Activated naive CD4-positive, alpha-beta T cell treated with anti-CD3 and anti-CD28 coated beads, Interleukin-2, amount 50 U/mL, for 72 hours (primary cell): ENCODE results near the gene NFKB1. TPM values are rescaled to one million over a fixed set of nuclear protein-coding genes. Genes with fewer than 3 reads are reported as not detected.

Source experiments
- ATAC-seq, 2 donors: fragments of 150-1000 bp; cut with Tn5 transposase; 2 replicates each; pipeline ENCODE4 v1.10.0; 2021; ENCODE audit warnings: mild to moderate bottlenecking in 2 of 2, moderate library complexity in 2 of 2
- DNase-seq, 2 donors: peaks; one replicate each; pipeline ENCODE4 v3.0.0; 2021 to 2022; ENCODE audit warnings: low spot score in 2 of 2
- H3K27ac Mint-ChIP-seq, 2 donors: one replicate each; pipeline ENCODE4 v1.8.0; 2022; ENCODE audit warnings: mild to moderate bottlenecking in 2 of 2, mixed read lengths in 2 of 2
- H3K36me3 Mint-ChIP-seq, 2 donors: one replicate each; pipeline ENCODE4 v1.8.0; 2022; ENCODE audit warnings: mixed read lengths in 2 of 2
- H3K9me3 Mint-ChIP-seq, 2 donors: one replicate each; pipeline ENCODE4 v1.8.0; 2022; ENCODE audit warnings: mixed read lengths in 2 of 2
- total RNA-seq, 2 donors: library from RNA; stranded (reverse); gene quantifications; one replicate each; pipeline ENCODE4 v1.2.3, GENCODE V29; 2022

The NFKB1 gene
- total RNA-seq, 2 donors from 2014 or later = 105 to 149 TPM

DNA sequence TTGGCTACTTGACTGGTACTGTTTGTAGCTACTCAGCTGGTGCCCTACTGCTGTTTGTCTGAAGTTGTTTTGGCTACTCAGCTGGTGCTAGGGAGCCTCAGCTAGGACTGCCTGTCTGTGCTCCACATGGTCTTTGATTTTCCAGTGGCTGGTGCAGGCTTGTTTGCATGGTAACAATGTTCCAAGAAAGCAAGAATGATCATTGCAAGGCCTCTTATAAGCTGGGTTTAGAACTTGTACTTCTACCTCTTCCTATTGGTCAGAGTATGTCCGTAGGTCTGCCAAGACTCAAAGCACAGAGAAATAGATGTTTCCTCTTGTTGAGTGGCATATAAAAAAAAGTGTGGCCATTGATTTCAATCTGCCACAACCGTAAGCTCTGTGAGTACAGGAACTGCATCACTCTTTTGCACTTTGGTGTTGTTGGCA lies 17.6 kb downstream of the NFKB1 start:
- peak overlapping the region; percentile 10 to 63 for H3K27ac Mint-ChIP-seq
- peaks cover 22 to 27% of the 10 kb centered on the region in 2 donors for H3K36me3 Mint-ChIP-seq
- ATAC-seq (peak; percentile 46 to 60), DNase-seq (no peak)
- peaks cover 0 to 4% of the 10 kb centered on the region in 2 donors for H3K9me3 Mint-ChIP-seq

DNA sequence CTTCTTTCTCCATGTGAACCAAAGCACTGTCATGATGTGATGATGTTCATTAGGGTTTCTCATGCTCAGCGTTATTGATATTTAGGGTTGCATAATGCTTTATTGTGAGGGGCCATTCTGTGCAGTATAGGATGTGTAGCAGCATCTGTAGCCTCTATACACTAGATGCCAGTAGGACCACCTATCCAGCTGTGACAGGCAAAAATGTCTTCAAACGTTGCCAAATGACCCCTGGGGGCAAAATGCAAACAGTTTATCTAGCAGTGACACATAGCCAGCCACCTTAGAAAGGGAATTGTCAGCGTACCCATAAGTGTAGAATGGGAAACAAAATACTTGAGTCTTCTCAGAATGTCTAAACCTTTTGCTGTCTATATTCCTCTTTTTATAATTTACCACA lies 18.8 kb downstream of the NFKB1 start:
- ATAC-seq (no peak), DNase-seq (no peak)
- Mint-ChIP-seq H3K27ac (peak overlapping the region in 1 of 2 donors; percentile 45), H3K36me3 (peaks cover 16 to 19% of the 10 kb centered on the region in 2 donors), H3K9me3 (peaks cover 0 to 4% of the 10 kb centered on the region in 2 donors)

DNA sequence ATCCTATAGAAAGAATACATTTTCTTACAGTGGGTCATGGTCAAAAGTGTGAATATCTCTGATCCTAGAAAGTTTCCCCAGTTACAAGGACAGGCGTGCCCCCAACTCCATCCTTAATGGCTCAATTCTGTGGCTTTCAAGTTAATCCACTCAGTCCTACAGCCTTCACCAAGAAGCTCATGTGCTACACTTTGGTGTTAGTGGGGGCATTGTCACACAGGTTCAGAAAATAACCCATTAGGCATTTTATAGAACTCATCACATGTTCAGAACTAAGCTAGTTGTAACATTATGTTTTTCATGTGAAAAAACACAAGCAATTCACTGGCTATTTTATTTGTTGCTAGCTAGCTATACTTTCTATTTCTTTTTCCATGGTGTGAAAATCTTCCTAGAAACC lies 20.4 kb downstream of the NFKB1 start:
- ATAC-seq (peak in 1 of 2 donors; percentile 15), DNase-seq (no peak)
- Mint-ChIP-seq H3K27ac (peak overlapping the region in 1 of 2 donors; percentile 81), H3K9me3 (no peaks in the 10 kb centered on the region), H3K36me3 (peaks cover 3 to 15% of the 10 kb centered on the region in 2 donors)

DNA sequence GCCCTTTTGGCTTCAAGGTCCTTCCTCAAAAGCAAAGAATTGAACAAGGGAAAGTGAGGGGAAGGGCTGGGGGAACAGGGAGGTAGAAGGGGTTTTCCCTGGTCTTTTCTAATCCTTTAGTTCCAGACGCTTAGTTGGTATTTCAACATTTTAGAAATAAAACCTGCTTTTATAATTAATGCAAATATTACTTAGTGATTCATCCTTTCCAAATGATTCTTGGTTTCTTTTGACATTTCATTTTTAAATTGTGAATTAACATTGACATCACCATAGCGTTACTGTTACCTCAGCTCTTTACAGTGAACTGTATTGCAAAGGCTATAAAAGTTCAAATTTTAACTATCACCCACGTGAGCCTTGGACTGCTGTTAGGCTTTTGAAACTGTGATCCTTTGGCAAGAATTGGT lies 20.9 kb downstream of the NFKB1 start:
- DNase-seq = no peak
- H3K27ac Mint-ChIP-seq = peak overlapping the region; percentile 34 to 81
- peak in 1 of 2 donors; percentile 73 for ATAC-seq
- H3K36me3 Mint-ChIP-seq = peaks cover 0 to 12% of the 10 kb centered on the region in 2 donors
- H3K9me3 Mint-ChIP-seq = no peaks in the 10 kb centered on the region

DNA sequence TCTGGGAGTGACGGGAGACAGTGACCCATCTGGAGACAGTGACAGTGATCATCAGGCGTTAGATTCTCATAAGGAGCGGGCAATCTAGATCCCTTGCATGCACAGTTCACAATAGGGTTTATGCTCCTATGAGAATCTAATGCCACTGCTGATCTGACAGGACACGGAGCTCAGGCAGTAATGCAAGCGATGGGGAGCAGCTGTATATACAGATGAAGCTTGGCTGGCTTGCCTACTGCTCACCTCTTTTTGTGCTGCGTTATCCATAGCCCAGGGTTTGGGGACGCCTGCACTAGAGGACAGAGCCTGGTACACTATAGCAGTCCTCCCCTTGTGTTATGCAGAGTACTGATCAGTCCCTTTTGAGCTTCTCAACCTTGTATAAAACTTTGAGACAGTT lies 23.5 kb downstream of the NFKB1 start:
- ATAC-seq (no peak), DNase-seq (no peak)
- Mint-ChIP-seq H3K9me3 (no peaks in the 10 kb centered on the region), H3K27ac (peak overlapping the region; percentile 66 to 83), H3K36me3 (peaks cover 4 to 18% of the 10 kb centered on the region in 2 donors)

DNA sequence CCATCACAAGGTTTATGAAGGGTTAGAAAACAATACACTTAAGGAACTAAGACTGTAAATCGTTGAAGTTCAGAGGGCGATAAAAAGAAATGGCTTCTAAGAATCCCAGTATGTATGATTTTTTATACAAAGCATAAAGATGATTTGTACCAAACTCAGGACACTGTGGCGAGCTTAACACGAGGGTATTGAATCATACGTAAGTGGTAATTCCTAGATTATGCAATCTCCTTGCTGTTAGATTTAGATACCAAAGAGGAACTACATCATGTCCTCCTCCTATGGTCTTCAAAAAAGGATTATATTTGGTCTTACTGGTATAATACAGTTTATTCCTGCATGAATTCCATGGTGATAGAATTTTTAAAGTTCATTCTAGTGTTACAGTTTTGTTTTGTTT lies 23.9 kb downstream of the NFKB1 start:
- ATAC-seq = peak in 1 of 2 donors; percentile 14
- Mint-ChIP-seq H3K9me3 (no peaks in the 10 kb centered on the region), H3K36me3 (peaks cover 4 to 22% of the 10 kb centered on the region in 2 donors), H3K27ac (peak overlapping the region; percentile 66 to 83)
- DNase-seq = no peak

DNA sequence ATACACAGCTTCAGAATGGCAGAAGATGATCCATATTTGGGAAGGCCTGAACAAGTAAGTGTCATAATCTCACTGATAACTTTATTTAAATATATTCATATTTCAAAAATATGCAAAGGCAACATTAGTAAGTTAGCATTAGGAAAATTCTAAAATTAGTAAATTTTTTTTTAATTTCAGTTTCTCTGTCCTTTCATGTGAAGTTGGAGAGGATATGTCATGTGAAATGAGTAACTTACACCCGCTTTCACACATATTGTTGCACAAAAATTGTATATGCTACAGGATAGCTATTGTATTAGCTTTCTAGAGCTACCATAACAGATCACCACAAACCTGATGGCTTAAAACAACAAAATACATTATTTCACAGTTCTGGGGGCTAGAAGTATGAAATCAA lies 24.3 kb downstream of the NFKB1 start:
- ATAC-seq = peak; percentile 18 to 43
- peaks cover 7 to 26% of the 10 kb centered on the region in 2 donors for H3K36me3 Mint-ChIP-seq
- H3K27ac Mint-ChIP-seq = peak overlapping the region; percentile 66 to 67
- no peak for DNase-seq
- no peaks in the 10 kb centered on the region for H3K9me3 Mint-ChIP-seq

DNA sequence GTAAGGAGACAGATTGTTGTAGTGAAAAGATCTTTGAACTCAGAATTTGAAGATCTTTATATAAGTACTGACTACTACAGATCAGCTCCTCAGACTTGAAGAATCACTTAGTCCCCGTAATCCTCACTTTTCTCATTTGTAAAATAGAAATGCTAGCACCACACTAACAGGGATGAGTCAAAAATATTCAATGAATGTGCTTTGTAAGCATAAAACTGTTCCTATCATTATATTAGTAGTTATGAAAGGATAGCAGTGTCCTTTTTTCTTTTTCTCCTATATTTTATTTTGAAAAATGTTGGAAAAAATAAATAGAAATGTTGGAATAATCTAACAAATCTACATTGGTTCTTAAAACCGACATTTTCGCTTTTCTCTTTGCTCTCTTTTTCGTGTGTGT lies 25.4 kb downstream of the NFKB1 start:
- no peak for DNase-seq
- Mint-ChIP-seq H3K36me3 (peaks cover 9 to 36% of the 10 kb centered on the region in 2 donors), H3K9me3 (no peaks in the 10 kb centered on the region), H3K27ac (peak overlapping the region; percentile 62 to 69)
- no peak for ATAC-seq

DNA sequence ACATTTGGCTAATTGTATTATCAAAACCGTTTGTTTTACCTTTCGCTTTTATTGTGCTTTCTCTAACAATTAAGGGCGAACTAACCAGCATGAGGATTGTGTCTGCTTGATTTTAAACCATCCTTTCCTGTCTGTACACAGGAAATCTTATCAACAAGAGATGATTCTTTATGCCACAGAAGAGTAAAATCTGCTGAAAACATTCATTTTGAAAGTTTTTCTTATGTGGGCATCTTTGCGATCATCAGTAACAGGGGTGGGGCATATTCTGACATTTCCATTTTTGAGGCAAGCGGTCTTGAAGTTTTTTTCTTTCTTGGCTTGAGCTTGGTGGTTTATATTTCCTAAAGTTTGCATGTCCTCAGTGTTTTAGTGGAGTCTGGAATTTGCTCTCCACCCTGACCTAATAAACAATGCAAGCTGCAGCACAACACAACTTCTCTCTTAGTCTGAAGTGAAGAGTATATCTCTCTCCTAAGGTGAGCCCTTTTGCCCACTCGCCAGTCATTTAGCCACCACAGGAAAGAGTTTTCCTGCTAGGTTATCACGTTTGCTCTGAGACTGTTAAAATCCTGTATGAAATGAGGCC lies 26.6 kb downstream of the NFKB1 start:
- peak; percentile 82 to 84 for ATAC-seq
- Mint-ChIP-seq H3K27ac (peak overlapping the region; percentile 67 to 69), H3K36me3 (peaks cover 9 to 41% of the 10 kb centered on the region in 2 donors), H3K9me3 (no peaks in the 10 kb centered on the region)
- DNase-seq = no peak

DNA sequence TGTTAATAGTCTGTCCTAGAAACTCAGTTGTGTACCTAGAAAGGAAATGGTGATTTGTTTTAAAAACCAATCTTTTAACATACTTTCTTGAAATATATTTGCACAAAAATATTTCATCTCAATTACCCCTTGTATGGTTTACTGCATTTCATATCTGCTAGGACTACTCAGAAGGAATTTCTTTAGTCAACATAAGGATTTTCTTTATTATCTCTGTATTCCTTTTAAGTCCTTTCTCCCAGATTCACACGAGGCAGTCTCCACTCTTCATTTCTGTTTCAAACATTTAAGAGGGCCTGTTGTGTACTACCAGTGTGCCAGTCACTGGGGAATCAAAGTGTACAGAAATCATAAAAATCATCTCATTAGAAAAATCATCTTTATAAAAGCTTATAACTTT lies 28.8 kb downstream of the NFKB1 start:
- Mint-ChIP-seq H3K36me3 (peaks cover 9 to 41% of the 10 kb centered on the region in 2 donors), H3K27ac (peak overlapping the region in 1 of 2 donors; percentile 70), H3K9me3 (no peaks in the 10 kb centered on the region)
- DNase-seq = no peak
- ATAC-seq = no peak

DNA sequence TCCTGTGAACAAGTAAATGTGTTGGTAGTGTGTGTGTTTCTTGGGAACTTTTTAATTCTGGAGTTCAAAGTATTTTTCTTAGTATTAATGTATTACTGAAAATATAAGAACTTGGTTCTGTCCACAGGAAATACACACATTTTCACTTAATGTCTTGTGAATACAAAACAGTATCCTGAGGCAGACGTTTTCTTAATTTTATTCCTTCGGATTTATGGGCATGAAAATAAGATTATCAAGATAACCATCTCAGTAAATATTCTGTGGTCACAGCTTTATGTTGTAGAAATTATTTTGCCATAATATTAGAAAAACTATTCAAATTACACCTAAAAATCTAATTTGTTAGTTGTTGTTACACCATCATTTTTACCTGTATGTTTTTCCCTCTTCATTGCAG lies 29.8 kb downstream of the NFKB1 start:
- no peak for ATAC-seq
- Mint-ChIP-seq H3K27ac (no peak overlapping the region), H3K9me3 (no peaks in the 10 kb centered on the region), H3K36me3 (peaks cover 9 to 31% of the 10 kb centered on the region in 2 donors)
- no peak for DNase-seq

DNA sequence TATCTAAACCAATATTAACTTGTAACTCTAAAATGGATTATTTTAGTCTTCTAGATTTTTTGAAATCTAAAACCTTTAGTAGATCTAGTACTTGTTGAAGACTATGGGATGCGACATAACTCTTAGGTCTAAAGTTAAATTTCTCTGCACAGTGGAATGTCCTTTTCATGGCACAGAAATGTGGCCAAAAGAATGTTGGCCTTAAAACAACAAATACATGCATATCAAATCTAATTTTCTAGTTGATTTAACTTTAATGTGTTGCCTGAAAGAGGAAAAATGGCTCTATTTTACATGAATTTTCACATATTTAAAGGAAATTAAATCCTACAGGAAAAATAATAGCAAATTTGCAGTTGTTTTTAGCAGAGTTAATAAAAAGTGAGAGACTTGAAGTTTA lies 30.3 kb downstream of the NFKB1 start:
- ATAC-seq (no peak), DNase-seq (no peak)
- Mint-ChIP-seq H3K9me3 (no peaks in the 10 kb centered on the region), H3K36me3 (peaks cover 9 to 29% of the 10 kb centered on the region in 2 donors), H3K27ac (no peak overlapping the region)

DNA sequence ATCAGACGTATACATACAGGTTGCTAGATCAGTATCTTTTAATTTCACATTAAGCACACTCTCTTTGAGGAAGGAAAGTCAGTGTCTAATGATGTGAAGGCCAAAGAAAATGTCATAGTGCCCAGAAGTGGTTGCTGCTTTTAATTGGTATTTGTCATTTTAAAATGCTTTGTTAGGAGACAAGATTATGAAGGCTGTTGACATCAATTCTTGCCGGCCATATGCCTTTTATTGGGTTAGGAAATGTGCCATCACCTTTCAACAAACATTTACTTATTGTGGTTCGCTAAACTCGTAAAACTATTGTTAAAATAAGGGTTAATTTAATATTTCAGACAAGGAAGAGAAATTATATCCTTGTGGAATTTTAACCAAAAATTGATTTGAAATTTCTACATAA lies 32.2 kb downstream of the NFKB1 start:
- Mint-ChIP-seq H3K27ac (no peak overlapping the region), H3K9me3 (no peaks in the 10 kb centered on the region), H3K36me3 (peaks cover 9 to 29% of the 10 kb centered on the region in 2 donors)
- ATAC-seq (no peak), DNase-seq (no peak)

DNA sequence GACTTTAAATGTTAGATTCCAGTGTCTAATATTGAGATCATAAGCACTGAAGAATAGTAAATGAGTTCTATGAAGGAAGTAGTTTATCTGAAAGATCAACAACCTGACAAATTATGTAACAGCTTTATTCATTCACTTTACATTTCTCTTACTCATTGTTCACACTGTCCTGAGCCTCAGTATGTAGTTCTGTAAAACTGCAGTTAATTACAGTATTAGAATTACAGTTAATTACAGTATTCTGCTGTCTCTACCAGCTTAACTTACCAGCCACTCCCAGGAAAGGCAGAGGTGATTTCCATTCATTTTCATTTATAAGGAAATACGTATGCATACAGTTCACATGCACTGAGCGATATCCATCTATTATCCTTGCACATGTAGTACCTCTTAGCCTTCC lies 32.7 kb downstream of the NFKB1 start:
- DNase-seq = no peak
- H3K9me3 Mint-ChIP-seq = no peaks in the 10 kb centered on the region
- peak overlapping the region in 1 of 2 donors; percentile 67 for H3K27ac Mint-ChIP-seq
- peak in 1 of 2 donors; percentile 5 for ATAC-seq
- peaks cover 7 to 29% of the 10 kb centered on the region in 2 donors for H3K36me3 Mint-ChIP-seq

DNA sequence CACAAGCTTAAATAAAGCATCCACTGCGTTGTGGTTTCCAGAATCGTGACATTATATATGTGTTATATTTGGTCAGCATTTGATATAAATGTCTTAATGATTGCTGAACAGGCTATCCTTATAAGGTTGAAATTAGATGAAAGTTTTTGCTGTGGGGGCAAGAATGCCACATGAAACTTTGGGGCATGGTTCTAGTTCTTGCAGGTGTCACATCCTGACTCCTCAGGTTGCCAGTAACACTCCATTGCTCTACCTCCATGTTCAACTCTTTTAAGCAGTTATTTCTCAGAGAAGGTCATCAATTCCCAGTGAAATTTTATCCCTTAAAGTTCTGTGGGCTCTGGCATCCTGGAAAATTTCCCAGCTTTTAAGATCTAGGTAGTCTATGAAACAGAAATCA lies 33.7 kb downstream of the NFKB1 start:
- ATAC-seq (peak in 1 of 2 donors; percentile 51), DNase-seq (no peak)
- Mint-ChIP-seq H3K9me3 (no peaks in the 10 kb centered on the region), H3K36me3 (peaks cover 11 to 34% of the 10 kb centered on the region in 2 donors), H3K27ac (peak overlapping the region; percentile 25 to 67)

DNA sequence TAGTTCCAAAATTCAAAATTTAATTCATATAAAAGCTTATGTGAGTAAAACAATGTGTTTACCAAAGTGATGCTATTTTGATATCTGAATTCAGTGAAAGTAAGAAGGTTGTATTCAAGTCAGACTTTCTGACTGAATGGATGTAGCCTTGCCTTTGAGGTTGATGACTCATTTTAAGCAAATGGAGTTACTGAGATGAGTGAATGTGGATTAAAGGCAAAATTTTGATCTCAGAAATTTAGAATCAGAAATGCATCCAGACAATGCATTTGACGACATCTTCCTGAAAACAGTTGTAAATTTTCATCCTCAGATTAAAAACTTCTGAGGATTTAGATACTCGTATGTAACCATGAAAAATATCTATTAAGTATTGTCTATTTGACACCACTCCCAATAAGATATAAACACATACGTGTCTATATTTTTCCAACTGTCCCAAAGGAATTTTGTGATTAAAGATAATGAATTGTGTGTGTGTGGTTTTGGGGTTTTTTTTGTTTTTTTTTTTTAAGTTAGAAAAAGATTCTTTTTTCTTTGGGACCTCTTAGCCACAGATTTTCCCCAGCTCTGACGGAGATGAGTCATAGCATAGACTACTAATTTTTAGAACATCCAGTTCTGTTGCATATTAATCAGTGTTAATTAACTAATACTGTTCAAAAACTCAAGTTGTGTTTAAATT lies 34.4 kb downstream of the NFKB1 start:
- Mint-ChIP-seq H3K27ac (peak overlapping the region; percentile 67 to 92), H3K36me3 (peaks cover 8 to 31% of the 10 kb centered on the region in 2 donors), H3K9me3 (no peaks in the 10 kb centered on the region)
- no peak for DNase-seq
- ATAC-seq = peak; percentile 94 to 96

DNA sequence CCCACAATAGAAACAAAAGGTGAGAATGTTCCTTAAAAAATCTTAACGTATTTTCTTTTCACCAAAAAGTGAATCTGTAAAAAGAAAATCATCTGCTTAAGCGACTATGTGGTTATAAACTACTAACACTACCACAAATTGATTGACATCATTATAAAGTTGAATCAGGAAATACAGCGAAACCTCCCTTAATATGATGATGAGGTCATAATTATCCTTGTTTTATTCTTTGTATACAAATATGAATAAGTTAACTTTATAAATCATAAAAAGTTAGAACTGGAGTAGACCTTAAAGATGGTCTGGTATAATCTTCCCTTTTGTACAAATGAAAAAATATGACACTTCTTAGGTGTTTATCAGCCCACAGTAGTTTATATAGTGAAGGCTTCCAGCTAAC lies 35.6 kb downstream of the NFKB1 start:
- no peak overlapping the region for H3K27ac Mint-ChIP-seq
- peaks cover 7 to 22% of the 10 kb centered on the region in 2 donors for H3K36me3 Mint-ChIP-seq
- H3K9me3 Mint-ChIP-seq = no peaks in the 10 kb centered on the region
- DNase-seq = no peak
- no peak for ATAC-seq

DNA sequence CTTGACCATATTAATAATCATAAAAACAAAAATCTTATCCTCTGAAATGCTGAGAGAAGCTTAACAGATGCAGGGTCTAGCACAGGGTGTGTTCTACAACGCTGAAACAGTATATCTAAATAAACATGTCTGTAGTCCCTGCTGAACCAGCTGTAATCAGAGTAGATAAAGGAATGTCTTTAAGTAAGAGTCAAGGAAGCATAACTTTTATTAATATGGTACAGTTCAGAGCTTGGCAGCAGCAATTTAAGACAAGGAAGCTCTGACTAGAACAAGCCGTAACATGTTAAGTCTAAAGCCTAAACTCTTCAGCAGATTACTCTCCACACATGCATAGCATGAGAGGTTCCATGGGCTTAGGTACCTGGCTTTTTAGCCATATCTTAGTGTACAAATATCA lies 36.1 kb downstream of the NFKB1 start:
- DNase-seq (no peak), ATAC-seq (no peak)
- Mint-ChIP-seq H3K9me3 (no peaks in the 10 kb centered on the region), H3K36me3 (peaks cover 7 to 19% of the 10 kb centered on the region in 2 donors), H3K27ac (no peak overlapping the region)
